Suppressor macrophage treated with lipopolysaccharide for 1 hour (primary cell): Measurements from ENCODE around the gene SIRT5.
A peak's percentile ranks its signal among the peaks of the same experiment; 100 is the strongest.

Source experiments
- DNase-seq, 3 donors: peaks; one replicate each; pipeline ENCODE4 v3.0.0-alpha.2; 2020 to 2022

Gene SIRT5

DNA sequence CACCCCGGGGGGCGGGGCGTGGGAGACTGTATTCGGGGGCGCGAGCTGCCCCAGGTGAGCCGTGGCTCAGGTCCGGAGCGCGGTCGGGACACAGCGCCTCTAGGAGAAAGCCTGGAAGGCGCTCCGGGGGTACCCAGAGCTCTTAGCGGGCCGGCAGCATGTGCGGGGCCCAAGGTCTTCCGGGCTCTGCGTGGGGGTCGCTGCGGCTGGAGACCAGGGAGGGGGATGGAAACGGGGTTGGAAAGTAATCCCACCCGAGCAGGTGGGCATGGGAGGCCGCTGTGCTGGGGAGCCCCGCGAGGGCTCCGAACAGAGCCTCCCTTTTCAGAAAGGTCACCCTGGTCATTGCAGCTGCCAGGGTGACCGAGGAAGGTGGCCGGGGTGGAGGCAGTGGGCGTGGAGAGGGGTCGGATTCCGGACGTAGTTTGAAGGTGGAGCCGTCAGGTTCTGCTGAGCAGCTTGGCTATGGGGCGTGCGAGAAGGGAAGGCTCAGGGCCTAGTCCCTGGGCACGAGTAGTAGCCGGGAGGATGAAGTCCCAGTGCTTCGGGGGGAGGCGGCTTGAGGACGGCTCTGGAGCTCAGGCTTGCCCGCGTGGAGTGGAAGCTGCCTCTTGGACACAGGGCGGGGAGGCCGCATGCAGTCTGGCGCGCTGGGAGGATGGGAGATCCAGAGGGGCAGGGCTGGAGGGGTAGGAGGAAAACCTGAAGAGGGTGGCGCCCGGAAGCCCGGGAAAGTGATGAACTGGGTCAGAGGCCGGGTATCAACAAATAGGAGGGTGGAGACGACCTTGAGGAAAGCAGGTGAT lies at the start of gene SIRT5:
SIRT5 (plus strand) TSS at position 31 of the 806 bp plus-strand sequence. CDS start 9,510 bp downstream, outside the sequence.
- peak; percentile 69 to 81 (median 76) for DNase-seq

DNA sequence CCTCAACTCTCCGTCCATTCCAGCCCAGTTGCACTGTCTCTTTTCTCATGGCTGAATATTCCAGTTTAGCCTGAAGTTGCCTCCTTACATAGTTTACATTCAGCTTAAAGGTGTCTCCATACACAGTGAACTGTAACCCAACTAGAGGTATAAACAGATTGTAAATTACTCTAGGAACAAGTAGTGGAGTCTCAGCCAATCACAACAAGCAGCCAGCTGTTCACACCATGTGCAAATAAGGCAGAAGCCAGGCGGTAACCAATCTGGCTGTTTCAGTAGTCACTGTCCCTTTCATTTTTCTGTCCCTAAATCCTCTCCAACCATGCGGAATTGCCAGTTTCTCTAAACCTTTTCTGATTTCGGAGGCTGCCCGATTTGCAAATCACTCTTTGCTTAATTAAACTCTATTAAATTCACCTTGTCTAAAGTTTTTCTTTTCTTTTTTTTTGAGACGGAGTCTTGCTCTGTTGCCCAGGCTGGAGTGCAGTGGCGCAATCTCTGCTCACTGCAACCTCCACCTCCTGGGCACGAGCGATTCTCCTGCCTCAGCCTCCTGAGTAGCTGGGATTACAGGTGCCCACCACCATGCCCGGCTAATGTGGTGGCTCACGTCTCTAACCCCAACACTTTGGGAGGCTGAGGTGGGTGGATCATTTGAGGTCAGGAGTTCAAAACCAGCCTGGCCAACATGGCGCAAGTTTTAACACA lies 49.4 kb upstream of the SIRT5 start:
- DNase-seq, result no peak

DNA sequence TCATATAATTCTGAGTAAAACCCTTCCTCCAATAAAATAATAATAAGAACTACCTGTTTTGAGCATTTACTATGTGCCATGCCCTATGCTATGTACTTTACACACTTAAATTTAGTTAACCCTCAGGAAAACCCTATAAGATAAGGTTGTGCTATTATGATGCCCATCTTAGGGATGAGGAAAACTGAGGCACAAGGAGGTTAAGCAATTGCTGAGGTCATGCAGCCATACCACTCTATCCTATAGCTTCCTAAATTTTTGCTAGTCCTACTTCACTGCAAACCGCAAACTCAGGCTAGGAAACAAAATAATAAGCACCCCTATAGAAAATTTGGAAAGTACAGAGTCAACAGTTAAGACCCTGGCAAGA lies 48.1 kb upstream of the SIRT5 start:
- DNase-seq, result no peak

DNA sequence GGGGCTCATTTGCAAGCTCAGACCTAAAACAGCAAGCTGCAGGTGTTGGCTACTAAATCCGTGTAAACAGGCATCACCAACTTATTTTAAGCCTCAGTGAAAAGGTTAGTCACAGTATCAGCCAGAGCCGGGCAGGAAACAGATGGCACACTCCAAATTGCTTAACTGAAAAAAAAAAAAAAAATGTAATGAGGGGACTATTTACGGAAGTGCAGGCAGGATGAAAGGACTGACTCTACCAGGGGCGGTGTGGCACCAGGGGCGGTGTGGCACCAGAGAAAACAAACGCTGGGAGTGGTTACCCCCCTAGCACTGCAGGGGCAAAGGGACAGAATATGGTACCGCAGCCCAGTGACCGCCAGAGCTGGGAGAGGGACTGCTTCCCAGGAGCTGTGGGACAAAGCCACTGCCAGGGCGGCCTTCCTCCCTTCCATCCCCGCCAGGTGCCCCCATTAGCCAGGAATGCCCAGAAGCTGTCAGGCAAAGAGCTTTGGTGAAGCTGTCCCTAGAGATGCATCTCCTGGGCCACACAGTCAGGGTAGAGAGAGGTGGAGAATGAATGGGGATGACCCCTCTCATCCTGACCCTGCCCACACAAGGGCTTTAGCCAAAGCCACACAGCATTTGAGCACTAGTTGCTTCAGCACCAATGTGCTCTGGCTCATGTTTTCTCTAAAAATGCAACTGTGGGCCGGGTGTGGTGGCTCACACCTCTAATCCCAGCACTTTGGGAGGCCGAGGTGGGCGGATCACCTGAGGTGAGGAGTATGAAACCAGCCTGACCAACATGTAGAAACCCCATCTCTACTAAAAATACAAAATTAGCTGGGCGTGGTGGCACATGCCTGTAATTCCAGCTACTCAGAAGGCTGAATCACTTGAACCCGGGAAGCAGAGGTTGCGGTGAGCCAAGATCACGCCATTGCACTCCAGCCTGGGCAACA lies 47.4 kb upstream of the SIRT5 start:
- peak; percentile 80 to 90 (median 88) for DNase-seq

DNA sequence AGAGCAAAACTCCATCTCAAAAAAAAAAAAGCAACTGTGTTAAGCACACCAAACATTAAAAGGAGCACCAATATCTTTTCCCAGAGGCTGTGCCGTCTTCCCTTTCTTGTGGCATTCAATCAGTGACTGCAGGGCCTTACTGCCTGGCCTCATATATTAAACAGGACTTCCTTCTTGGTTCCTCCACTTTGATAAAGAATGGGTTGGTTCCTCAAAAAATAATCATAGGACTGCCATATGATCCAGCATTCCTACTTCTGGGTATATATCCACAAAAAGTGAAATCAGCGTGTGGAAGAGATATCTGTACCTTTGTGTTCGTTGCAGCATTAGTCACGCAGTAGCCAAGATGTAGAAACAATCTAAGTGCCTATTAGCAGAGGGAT lies 46.7 kb upstream of the SIRT5 start:
- peak in 2 of 3 donors; percentile 24 to 37 for DNase-seq

DNA sequence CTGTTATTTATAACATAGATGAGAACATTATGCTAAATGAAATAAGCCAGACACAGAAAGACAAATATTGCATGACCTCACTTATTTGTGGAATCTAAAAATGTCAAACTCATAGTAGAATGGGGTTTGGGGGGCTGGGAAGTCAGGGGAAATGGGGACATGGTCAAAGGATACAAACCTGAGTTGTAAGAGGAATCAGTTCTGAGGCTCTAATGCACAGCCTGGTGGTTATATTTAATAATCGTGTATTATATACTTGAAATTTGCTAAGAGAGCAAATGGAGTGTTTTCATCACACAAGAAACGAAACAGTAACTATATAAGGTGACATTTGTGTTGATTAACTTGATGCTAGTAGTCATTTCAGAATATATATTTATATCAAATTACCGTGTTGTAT lies 46.2 kb upstream of the SIRT5 start:
- no peak for DNase-seq

DNA sequence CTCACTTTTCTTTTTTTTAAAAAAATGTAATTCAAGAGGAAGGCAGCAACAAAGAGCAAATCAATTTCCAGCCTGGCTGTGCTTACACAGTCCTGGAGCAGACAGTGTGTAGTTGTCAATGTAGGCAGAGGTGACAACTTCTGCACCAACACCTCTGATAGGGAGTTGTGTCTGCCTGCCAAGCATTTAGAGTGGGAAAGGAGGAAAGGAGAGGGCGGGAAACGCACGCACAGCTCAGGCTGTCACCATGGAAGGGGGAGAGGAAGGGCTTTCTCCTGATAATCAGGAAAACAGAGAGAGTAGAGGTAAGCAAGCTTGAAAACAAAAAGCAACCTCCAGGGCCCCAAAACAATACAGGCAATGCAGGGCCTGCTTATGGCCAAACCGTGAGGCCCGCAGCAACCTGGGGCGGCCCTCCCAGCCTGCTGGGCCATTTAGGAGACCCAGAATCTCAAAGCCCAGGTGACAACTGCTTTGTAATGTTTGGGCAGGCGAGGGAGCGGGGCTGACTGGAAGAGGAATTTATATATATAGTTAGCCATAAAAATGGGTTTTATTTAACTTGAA lies 45.5 kb upstream of the SIRT5 start:
- no peak for DNase-seq

DNA sequence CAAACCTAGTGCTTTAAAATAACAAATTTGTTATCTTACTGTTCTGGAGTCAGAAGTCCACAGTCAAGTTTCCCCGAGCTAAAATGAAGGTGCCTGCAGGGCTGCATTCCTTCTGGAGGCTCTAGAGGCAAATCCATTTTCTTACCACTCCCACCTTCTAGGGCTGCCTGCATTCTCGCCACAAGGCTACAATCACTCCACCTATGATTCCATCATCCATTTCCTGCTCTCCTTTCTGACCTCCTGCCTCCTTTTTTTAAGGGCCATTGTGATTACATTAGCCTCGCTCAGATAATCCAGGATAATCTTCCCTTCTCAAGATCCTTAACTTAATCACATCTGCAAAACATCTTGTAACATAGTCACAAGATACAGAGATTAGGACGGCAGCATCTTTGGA lies 42.4 kb upstream of the SIRT5 start:
- no peak for DNase-seq

DNA sequence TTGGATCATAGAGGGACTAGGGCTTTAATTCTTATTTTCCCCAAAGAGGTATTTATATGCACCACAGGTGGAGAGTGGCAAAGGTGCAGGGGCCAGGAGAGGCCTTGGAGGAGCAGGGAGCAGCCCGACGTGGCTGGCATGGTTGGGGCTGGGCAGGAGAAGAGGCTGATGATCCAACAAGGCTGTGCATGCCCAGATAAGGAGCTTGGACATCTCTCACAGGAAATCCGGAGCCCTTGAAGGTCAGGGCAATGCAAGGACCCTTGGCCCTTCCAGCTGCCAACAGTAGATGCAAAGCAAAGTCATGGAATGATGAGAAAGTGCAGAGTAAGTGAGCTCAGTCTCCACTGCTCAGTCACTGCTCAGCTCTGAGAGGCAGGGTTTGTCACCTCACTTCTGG lies 39.9 kb upstream of the SIRT5 start:
- DNase-seq, result no peak

DNA sequence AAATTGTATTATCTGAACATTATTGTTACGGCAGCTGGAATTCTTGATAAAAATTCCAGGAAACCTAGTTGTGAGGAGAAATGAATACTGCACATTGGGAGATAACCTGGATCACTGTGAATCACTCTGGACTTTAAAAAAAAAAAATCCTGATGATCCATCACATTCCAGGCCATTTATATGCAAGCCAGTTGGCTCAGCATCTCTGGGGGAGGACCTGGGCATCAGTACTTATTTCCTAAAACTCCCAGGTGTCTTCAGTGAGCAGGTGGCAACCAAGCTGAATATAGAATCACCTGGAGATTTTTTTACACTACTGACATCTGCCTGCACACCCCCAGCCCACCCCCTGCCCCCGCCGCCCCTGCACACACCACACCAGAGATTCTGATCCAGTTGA lies 39.1 kb upstream of the SIRT5 start:
- DNase-seq, result no peak

DNA sequence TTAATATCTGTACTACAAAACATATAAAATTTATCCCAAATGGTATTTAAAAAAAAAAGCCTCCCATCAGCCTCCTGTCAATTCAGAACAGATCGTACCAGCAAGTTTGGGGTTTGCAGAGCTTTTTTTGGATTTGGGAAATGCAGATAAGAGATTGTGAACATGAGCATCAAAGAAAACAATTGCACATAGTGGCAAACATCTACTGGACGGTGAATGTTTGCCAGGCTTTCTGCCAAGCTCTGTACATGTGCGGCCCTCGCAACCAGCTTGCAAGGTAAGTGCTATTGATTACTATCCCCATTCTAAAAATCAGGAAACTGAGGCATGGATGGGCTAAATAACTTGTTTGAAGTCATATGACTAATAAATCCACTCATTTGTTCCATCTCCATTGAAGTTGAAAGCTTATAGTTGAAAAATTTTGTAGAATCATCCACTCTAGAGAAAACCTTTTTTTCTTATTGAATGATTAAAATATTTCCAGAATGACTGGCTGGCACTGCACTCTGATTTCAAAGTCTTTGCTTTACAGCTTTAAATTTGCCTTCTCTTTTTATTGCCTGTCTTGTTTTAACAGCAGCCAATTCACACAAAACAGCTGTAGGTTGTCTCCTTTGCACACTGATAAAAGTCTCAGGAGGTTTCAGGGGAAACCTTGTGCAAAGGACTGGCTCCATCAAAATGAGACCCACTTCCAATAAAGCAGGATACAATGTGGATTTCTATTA lies 37.4 kb upstream of the SIRT5 start:
- DNase-seq, result no peak

DNA sequence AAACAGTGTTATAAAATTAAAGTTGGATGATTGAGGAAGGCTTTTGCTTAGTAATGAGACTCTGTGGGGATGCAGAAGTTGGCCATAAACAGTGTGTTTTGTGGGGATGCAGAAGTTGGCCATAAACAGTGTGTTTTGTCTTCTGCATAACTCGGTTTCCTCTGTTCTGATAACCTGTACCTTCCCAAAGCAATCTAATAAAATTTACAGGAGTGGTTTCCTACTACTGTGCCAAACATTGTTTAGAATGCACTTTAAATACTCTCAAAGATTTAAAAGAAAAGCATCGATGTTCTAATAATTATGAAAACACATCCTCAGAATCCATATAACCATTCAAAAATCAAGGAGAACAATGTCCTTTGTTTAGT lies 36.9 kb upstream of the SIRT5 start:
- no peak for DNase-seq

DNA sequence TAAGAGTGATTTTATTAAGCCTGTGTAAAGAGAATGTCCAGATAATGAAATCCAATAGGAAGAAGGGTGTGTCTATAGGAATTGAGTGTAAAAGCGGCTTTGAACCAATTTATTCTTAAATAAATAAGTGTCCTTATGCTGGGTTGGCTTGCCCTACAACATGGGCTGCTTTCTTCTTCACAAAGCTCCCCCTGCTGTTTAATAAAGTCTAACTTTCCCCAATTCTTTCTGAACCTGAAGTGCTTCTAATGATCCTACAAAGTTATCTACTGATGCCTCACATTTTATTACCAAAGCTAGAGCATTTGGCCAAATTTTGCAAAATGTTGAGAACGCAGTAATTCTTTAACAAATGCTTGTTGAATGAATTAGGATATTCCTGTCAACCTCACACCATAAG lies 36.3 kb upstream of the SIRT5 start:
- peak; percentile 57 to 65 (median 64) for DNase-seq

DNA sequence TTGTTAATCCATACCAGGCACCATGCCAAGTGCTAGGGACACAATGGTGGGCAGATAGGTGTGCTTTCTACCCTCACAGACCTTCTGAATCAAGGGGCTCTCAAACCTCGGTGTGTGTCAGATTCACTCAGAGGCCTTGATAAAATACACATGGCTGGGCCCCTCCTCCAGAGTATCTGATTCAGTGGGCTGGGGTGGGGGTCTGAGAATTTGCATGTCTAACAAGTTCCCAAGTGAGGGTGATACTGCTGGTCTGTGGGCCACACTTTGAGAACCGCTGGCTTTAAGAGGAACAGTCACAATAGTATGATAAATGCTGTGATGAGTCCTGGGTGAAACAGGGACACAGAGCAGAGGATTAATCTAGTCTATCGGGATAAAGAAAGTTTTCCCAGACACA lies 35.8 kb upstream of the SIRT5 start:
- DNase-seq, result no peak

DNA sequence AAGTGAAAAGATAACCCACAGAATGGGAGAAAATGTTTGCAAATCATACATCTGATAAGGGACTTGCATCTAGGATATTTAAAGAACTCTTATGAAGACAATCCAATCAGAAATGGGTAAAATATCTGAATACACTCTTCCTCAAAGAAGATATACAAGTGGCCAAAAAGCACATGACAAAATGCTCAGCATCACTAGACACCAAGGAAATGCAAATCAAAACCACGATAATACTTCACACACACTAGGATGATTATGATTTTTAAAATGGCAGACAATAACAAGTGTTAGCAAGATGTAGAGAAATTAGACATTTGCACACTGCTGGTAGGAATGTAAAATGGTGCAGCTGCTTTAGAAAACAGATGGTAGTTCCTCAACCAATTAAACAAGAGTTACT lies 34.8 kb upstream of the SIRT5 start:
- DNase-seq, result no peak

DNA sequence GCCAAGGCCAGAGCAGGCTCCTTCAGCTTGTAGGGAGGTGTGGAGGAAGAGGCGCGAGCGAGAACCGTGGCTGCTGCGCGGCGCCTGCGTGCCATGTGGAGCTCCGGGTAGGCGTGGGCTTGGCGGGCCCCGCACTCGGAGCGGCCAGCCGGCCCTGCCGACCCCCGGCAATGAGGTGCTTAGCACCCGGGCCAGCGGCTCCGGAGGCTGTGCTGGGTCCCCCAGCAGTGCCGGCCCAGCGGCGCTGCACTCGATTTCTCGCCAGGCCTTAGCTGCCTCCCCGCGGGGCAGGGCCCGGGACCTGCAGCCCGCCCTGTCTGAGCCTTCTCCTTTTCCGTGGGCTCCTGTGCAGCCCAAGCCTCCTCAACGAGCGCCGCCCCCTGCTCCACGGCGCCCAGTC lies 32.9 kb upstream of the SIRT5 start:
- no peak for DNase-seq

DNA sequence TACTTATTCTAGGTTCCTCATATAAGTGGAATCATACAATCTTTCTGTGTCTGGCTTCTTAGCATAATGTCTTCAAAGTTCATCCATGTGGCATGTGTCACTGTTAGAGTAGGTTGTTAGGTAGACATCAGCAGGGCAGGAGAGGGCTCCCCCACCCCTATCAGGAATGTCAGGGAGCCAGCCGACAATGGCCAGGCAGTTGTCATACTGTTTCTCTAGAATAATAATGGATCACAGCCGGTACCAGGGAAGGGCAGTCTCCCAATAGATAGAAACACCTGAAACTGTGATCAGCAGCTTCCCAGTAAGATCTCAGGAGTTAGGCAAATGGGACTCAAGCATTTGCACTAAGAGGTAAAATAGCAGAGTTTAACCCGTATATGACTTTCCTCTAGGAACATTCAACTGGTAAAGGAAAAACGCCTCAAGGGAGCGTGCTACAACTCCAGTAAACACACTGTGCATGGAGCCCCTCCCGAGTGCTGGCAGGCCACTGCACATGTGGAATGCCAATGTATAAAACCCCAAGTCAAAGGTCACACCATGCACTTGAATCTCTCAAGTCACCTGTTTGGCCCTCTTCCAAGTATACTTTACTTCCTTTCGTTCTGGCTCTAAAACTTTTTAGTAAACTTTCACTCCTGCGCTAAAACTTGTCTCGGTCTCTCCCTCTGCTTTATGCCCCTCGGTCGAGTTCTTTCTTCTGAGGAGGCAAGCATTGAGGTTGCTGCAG lies 29.8 kb upstream of the SIRT5 start:
- DNase-seq, result no peak

DNA sequence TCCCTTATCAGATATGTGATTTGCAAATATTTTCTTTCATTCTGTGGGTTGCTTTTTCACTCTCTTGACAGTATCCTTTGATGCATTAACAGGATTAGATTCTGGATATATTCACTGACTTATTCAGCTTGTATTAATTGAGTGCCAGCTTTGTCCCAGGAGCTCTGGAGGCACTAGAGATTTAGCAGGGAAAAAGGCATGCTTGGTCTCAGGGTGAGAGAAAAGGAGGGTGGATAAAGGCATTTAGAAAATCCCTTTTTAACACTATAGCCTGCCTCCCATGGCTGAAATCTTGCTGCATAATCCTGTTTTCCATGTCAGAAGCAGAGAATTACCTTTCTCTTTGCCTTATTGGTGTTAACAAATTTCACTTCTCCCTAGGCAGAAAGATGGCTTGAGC lies 28.5 kb upstream of the SIRT5 start:
- no peak for DNase-seq

DNA sequence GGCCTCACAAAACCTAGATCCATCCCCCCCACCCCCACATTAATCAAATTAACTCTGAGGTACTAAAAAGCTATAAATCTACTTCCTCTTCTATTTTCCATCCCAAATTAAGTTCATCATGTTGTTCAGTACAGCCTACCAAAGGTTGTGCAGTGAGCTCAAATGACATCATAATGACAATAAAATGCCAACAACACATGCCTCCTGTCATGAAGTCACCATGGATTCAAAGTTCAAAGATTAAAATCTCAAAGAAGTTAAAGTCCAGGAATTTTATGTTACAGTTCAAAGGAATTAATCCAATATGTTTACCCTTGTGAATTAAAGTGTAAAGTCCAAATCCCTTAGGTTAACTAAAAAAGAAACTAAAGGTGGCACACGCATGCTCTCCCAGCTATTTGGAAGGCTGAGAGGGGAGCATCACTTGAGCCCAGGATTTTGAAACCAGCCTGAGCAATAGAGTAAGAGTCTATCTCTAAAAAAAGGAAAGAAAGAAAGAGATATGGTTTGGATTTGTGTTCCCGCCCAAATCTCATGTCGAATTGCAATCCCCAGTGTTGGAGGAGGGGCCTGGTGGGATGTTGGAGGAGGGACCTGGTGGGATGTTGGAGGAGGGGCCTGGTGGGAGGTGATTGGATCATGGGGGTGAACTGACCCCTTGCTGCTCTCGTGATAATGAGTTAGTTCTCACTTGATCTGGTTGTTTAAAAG lies 25.7 kb upstream of the SIRT5 start:
- DNase-seq, result no peak

DNA sequence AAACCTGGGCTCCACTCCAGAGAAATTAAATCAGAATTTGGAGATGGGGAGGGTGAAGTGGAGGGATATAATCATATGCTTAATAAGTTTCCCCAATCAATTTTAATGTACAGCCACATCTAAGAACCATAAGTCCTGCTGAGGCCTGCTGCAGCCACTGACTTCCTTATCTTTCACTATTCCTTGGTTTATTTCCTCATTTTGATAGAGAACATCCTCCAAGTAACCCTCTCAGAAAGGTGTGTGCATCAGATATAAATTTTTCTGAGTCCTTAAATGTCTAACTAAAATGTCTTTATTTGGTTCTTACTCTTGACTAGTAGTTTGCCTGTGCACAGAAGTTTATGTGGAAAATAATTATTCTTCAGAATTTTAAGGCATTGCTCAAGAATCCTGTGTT lies 23.7 kb upstream of the SIRT5 start:
- DNase-seq, result no peak

DNA sequence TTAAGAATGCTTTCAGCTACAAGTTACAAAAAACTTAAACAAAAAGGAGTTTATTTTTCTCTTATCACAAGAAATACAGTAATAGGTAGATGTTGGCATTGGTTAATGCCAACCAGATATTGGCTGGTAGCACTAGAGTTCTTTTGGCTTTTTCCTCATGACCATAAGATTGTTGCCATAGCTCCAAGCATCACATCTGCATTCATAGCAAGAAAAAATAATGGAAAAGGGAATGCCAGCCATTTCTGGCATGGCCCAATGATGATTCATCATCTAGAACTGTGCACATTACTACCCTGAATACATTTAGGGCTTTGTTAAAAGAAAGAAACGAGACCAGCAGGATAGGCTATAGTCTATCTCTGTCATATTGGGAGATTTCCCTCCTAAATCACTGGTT lies 20.8 kb upstream of the SIRT5 start:
- DNase-seq, result no peak
